Nephron (organoid): ENCODE measurements around the gene NRXN2.

Source experiments
- H3K27ac Mint-ChIP-seq, 3 experiments: 2 replicates each; pipeline ENCODE4 v1.8.0; 2020; ENCODE audit warnings: mixed read lengths in 3 of 3, mild to moderate bottlenecking in 2 of 3, moderate library complexity in 1 of 3
- H3K27me3 Mint-ChIP-seq: 2 replicates; pipeline ENCODE4 v1.8.0; 2021; ENCODE audit warnings: low read depth, mild to moderate bottlenecking, moderate library complexity, mixed read lengths
- H3K36me3 Mint-ChIP-seq: 2 replicates; pipeline ENCODE4 v1.8.0; 2020; ENCODE audit warnings: low read depth, mixed read lengths
- H3K4me1 Mint-ChIP-seq: 2 replicates; pipeline ENCODE4 v1.8.0; 2020; ENCODE audit warnings: mixed read lengths
- H3K4me3 Mint-ChIP-seq, 3 experiments: 2 replicates each; pipeline ENCODE4 v1.8.0; 2020; ENCODE audit warnings: mild to moderate bottlenecking in 3 of 3, mixed read lengths in 3 of 3, moderate library complexity in 2 of 3
- H3K9me3 Mint-ChIP-seq: 2 replicates; pipeline ENCODE4 v1.8.0; 2020; ENCODE audit warnings: mixed read lengths
- CTCF ChIP-seq, 3 experiments: fragments of 200-600 bp; sonication (generic); IDR thresholded peaks; one replicate each; pipeline ENCODE4 v1.5.0; 2021; ENCODE audit warnings: antibody characterized with exemption in 3 of 3; ENCODE audit not compliant: unreplicated experiment in 3 of 3

The NRXN2 gene

GRCh38 chr11:64639885-64640284, 83.1 kb downstream of the NRXN2 start:
- no peak overlapping the region for H3K27ac Mint-ChIP-seq
- H3K4me3 Mint-ChIP-seq: no peak overlapping the region
- peaks cover 30% of the 10 kb centered on the region for H3K27me3 Mint-ChIP-seq
- no peak for TF ChIP-seq CTCF (IDR thresholded peaks at IDR 0.05; ENCODE audit: unreplicated experiment in 3 of 3)
- no peaks in the 10 kb centered on the region for H3K9me3 Mint-ChIP-seq
- H3K4me1 Mint-ChIP-seq: peaks cover 32% of the 10 kb centered on the region
- peaks cover 2% of the 10 kb centered on the region for H3K36me3 Mint-ChIP-seq

- Mint-ChIP-seq H3K27me3 (peaks cover 25% of the 10 kb centered on the region), H3K27ac (no peak overlapping the region), H3K4me3 (no peak overlapping the region), H3K36me3 (peaks cover 9% of the 10 kb centered on the region), H3K4me1 (peaks cover 25% of the 10 kb centered on the region), H3K9me3 (no peaks in the 10 kb centered on the region)
- no peak for TF ChIP-seq CTCF (IDR thresholded peaks at IDR 0.05; ENCODE audit: unreplicated experiment in 3 of 3)
These were observed 84.2 kb downstream of the NRXN2 start for GRCh38 chr11:64638829-64639228.

GRCh38 chr11:64638018-64638665, 84.9 kb downstream of the NRXN2 start:
- no peak for TF ChIP-seq CTCF (IDR thresholded peaks at IDR 0.05; ENCODE audit: unreplicated experiment in 3 of 3)
- H3K27me3 Mint-ChIP-seq: peaks cover 23% of the 10 kb centered on the region
- no peaks in the 10 kb centered on the region for H3K9me3 Mint-ChIP-seq
- peak overlapping the region; percentile 26 to 50 (median 44) for H3K27ac Mint-ChIP-seq
- H3K36me3 Mint-ChIP-seq: peaks cover 14% of the 10 kb centered on the region
- peak overlapping the region in 2 of 3 experiments; percentile 77 to 80 for H3K4me3 Mint-ChIP-seq
- peaks cover 24% of the 10 kb centered on the region for H3K4me1 Mint-ChIP-seq

- Mint-ChIP-seq H3K9me3 (no peaks in the 10 kb centered on the region), H3K27ac (peak overlapping the region; percentile 26 to 50 (median 44)), H3K36me3 (peaks cover 15% of the 10 kb centered on the region), H3K27me3 (peaks cover 22% of the 10 kb centered on the region), H3K4me1 (peaks cover 24% of the 10 kb centered on the region), H3K4me3 (peak overlapping the region in 2 of 3 experiments; percentile 77 to 80)
- no peak for TF ChIP-seq CTCF (IDR thresholded peaks at IDR 0.05; ENCODE audit: unreplicated experiment in 3 of 3)
These were observed 85.5 kb downstream of the NRXN2 start for GRCh38 chr11:64637334-64638017.

- H3K4me1 Mint-ChIP-seq: peaks cover 31% of the 10 kb centered on the region
- no peaks in the 10 kb centered on the region for H3K9me3 Mint-ChIP-seq
These were observed 89.3 kb downstream of the NRXN2 start for GRCh38 chr11:64633555-64634159.

More at GRCh38 chr11:64633555-64634159, 89.3 kb downstream of the NRXN2 start:
- TF ChIP-seq CTCF (IDR thresholded peaks at IDR 0.05; ENCODE audit: unreplicated experiment in 3 of 3): no peak
- H3K27me3 Mint-ChIP-seq: peaks cover 43% of the 10 kb centered on the region
- H3K36me3 Mint-ChIP-seq: peaks cover 36% of the 10 kb centered on the region
- H3K4me3 Mint-ChIP-seq: no peak overlapping the region
- peak overlapping the region in 2 of 3 experiments; percentile 15 to 26 for H3K27ac Mint-ChIP-seq
